Endometrium (tissue), 2 donors: ENCODE results near the gene PPIF.

ENCODE experiments used
- FAIRE-seq: peaks from 2 replicates; lab custom pipeline; 2012; peaks lifted over from hg19 to GRCh38; lab: Jason Lieb, UNC
- donor health status: control.
- donor health status: control.

Gene PPIF

DNA sequence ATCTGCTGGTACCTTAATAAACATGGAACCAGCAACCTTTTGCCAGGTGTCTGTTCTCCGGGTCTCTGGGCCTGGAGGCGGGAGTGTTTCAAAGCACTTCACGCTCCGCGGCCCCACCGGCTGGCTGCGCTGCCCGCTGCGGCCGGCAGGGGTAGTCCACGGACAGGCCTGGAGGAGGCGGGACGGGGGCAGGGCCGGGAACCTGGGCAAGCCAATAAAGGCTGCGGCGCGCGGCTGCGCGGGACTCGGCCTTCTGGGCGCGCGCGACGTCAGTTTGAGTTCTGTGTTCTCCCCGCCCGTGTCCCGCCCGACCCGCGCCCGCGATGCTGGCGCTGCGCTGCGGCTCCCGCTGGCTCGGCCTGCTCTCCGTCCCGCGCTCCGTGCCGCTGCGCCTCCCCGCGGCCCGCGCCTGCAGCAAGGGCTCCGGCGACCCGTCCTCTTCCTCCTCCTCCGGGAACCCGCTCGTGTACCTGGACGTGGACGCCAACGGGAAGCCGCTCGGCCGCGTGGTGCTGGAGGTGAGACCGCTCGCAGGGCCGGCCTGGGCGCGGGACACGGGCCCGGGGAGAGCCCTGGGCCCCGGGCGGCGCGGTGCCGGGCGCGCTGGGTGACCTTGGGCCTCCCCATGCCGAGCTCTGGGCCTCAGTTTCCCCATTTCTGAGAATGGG lies at the start of gene PPIF:
Gene PPIF (plus strand): TSS at position 244 of the 668 bp plus-strand sequence. CDS start 80 bp downstream, at position 324.
- FAIRE-seq, result no peak

DNA sequence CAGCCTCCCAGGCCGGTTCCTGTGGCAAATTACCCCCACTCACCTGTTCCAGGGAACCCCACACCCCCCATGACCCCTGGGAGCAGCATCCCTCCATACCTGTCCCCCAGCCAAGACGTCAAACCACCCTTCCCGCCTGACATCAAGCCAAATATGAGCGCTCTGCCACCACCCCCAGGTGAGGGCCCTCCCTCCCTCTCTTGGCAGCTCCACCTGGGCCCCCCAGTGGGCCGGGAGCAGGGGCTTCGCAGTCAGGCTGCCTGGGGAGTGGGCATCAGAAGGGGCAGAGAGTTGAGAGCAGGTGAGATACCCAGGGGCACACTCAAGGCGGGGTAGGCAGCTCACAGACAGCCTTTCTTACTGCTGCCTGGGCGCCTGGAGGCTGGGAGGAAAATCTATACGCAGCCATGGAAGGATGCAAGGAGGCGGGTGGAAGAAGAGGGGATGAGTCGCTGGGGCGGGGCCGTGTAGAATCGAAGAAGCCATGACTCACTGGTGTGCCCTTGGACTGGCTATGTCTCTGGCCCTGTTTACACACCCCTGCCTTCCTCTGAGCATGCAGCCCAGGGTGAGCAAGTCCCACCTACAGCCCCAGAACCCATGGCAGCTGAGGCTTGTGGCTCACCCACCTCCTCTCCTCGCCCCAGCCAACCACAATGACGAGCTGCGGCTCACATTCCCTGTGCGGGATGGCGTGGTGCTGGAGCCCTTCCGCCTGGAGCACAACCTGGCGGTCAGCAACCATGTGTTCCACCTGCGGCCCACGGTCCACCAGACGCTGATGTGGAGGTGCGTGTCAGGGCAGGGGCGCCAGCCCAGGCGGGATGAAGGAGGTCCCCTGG lies 48.6 kb upstream of the PPIF start:
- no peak for FAIRE-seq

GRCh38 chr10:79299397-79300241 lies 47.6 kb upstream of the PPIF start:
- FAIRE-seq, result no peak

DNA sequence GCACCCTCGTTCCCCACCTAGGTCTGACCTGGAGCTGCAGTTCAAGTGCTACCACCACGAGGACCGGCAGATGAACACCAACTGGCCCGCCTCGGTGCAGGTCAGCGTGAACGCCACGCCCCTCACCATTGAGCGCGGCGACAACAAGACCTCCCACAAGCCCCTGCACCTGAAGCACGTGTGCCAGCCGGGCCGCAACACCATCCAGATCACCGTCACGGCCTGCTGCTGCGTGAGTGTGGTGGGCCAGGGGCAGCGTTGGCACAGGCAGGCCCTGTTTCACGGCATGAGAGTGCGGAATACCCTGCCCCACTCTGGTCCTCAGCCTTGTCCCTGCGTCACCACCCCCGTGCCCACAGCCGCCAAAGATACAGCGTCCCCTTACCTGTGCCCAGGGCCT lies 46.6 kb upstream of the PPIF start:
- FAIRE-seq, result no peak

DNA sequence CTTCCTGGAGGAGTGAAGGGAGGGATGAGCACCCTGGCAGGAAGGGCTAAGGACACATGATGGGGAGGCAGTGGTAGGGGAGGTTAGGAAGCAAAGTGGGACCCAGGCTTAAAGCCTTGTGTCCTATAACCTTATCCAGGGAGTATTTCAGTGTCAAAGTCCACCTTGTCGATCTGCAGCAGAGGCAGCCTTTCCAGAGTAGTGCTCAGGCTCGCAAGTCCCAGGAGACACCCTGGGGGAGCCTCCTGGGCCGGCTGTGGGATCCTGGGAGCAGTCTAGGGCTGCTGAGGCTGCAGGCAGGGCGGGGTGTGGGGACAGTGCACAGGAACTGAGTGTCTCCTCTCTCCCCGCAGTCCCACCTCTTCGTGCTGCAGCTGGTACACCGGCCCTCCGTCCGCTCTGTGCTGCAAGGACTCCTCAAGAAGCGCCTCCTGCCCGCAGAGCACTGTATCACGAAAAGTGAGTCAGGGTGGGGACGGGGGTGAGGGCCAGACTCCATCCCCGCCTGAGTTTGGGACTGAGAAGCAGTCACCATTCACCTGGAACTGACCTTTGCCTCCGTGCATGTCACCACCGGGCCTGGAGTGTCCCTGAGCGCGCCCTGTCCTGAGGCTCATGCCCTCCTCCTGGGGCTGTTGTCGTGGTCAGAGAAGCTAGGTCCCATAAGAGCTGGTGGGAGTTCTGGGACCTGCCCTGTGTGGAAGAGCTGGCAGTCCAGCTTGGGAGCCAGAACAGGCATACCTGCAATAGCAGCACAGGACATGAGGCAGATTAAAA lies 45.3 kb upstream of the PPIF start:
- no peak for FAIRE-seq

- FAIRE-seq, result no peak
Measured at GRCh38 chr10:79303631-79304478, 43.4 kb upstream of the PPIF start.

DNA sequence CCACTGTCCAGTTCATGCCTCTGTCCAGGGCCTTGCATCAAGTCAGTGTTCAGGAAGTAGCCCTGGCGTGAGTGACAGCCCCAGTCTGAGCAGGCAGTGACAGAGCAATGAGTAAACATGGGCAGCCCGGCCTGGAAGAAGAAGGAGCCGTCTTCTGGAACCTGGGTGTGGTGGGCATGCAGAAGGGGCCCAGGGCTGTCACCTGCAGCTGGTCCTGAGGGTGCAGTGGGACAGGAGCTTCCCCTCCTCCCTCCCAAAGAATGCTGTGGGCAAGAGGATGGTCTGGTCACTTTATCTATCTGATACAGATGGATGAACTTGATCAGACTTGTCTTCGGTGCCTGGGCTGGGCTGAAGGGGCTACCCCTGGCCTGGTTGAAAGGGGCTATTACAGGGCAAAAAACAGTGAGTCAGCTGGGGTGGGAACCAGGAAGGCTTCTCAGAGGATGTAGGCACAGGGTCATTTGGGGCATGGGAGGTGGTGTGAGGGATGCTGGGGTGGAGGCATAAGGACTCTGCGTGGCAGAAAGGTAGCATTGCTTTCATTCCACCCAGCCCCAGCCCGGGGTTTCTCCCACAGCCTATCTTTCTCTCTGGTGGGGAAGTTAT lies 42.7 kb upstream of the PPIF start:
- no peak for FAIRE-seq

DNA sequence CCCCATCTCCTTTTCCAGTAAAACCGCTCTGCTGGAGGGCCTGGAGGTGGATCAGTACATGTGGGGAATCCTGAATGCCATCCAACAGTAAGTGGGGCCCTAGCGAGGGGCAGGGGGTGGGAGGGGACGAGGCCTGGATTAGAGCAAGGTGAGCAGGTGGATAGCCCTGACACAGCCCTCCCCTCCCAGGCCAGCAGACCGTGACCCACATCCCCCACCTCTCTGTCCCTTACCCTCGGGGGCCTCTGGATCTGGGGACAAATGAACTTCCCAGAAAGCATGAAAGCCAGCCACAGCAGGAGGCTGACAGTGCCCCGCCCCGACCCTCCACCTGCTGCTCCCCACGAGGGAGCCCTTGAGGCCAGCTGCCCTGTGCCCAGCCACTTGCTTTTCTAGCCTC lies 41.8 kb upstream of the PPIF start:
- FAIRE-seq, result no peak

DNA sequence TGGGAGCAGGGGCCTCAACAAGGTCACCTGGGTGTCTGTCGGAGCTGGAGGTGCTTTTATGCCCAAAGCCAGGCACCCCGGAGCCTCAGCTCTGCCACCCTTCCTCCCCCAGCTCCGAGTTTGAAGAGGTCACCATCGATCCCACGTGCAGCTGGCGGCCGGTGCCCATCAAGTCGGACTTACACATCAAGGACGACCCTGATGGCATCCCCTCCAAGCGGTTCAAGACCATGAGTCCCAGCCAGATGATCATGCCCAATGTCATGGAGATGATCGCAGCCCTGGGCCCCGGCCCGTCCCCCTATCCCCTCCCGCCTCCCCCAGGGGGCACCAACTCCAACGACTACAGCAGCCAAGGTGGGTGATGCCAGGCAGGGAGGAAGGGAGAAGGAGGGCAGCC lies 41.3 kb upstream of the PPIF start:
- FAIRE-seq, result no peak

GRCh38 chr10:79306644-79307220 lies 40.5 kb upstream of the PPIF start:
- no peak for FAIRE-seq

GRCh38 chr10:79308016-79308415 lies 39.3 kb upstream of the PPIF start:
- FAIRE-seq, result no peak

GRCh38 chr10:79308969-79309665 lies 38.2 kb upstream of the PPIF start:
- no peak for FAIRE-seq

DNA sequence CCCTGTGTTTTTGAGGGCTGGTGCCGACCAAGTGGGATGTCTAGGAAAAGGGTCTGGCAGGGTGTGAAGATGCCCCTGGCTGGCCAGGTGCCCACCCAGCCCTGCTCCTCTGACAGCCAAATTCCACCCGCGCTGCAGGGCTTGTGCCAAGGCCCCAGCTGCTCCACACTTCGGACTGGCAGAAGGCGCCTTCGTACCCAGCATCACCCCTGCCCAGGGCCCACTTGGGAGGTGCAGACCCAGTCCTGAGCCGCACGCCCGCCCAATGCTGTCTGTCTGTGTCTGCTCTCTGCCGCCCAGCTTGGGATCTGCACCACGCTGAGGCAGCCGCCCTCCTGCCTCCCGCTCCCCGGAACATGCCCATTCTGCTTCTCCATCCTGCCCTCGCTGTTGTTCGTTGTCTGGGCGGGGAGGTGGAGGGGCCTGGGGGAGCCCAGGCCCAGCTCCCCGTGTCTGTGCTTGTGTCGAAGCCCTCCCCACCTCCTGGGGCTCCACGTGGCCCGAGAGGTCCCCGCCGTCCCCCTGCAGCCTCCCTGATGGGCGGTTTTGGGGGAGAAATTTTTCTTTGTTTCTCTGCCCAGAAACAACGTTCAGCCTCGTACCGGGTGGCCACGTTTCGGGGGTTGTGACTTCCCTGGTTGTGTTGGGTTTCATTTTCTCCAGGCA lies 36.9 kb upstream of the PPIF start:
- FAIRE-seq, result no peak

DNA sequence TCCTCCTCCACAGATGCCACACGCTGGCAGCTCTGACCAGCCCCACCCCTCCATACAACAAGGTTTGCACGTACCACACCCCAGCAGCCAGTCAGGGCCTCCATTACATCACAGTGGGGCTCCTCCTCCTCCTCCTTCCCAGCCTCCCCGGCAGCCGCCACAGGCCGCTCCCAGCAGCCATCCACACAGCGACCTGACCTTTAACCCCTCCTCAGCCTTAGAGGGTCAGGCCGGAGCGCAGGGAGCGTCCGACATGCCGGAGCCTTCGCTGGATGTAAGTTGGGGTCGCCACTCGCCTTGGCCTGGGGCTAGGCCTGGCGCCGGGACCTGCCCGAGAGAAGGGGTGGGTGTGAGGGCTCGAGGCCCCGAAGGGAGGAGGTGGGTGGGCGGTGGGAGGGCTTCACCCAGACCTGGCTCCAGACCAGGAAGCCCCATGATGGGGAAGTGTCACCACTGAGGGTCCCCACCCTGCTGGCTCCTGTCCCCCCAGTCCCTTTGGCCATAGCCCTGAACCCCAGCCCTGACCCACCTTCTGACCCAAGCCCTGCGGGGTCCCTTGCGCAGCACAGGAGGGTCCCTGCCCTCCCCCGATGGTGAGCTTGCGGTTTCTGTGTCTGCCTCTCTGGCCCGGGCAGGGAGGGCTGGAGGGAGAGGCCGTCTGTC lies 36.2 kb upstream of the PPIF start:
- FAIRE-seq, result no peak

DNA sequence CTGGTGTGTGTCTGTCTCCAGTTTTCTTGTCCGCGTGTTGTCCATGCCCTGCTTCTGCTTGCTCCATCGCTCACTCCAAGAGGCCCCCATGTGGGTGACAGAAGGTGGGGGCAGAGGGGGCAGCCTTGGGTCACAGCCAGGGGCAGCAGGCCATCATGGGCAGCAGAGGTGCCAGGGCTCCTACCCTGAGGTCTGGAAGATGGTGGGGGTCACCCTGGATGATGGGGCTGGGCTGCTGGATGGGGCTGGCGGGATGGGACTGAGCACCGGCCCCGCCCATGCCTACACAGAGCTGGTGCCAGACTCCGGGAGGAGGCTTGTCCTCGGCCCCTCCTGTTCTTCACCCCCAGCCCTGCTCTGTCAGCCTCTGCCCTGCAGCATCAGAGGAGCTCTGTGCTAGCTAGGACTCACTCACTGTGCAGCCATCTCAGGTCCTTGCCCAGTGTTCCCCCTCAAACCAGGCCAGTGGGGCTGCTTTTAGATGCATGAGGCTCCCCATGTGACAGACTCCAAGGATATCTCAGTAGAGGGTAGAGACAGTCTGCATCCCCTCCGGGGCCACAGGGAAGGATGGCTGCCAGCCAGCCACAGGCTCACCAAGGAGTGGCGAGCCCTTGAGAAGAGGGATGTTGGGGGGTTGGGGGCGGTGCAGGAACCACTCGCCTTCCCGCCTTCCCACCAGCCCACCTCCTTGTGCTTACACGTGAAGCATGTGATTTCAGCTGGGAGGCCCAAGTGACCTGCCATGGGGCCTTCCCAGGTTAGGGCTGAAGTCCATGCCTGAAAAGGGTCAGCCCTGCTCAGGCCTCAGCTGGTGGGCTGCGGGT lies 35.5 kb upstream of the PPIF start:
- no peak for FAIRE-seq

GRCh38 chr10:79312601-79313187 lies 34.6 kb upstream of the PPIF start:
- FAIRE-seq, result no peak

GRCh38 chr10:79313320-79313719 lies 33.9 kb upstream of the PPIF start:
- no peak for FAIRE-seq
